GM23338 (cell line): ENCODE measurements around the gene OBSCN. TPM values are rescaled to one million over a fixed set of nuclear protein-coding genes. Genes with fewer than 3 reads are reported as not detected.

ENCODE experiments used
- ATAC-seq: fragments of 200-7000 bp; cut with Tn5 transposase; 3 replicates; pipeline ENCODE4 v1.9.1; 2020
- DNase-seq: peaks from one replicate; pipeline ENCODE4 v3.0.0-alpha.2; 2015; ENCODE audit warnings: low spot score
- H2AFZ ChIP-seq: fragments of 200-600 bp; sonication (generic); 2 replicates; pipeline ENCODE4 v1.8.0; 2016; ENCODE audit warnings: antibody characterized with exemption, mild to moderate bottlenecking, moderate library complexity
- H3F3A ChIP-seq: fragments of 200-600 bp; sonication (generic); replicated peaks from 2 replicates; pipeline ENCODE4 v1.8.0; 2017; ENCODE audit warnings: antibody characterized with exemption, mixed run types, low read depth
- H3K27ac ChIP-seq: fragments of 200-600 bp; sonication (generic); 2 replicates; pipeline ENCODE4 v1.6.1; 2016; ENCODE audit warnings: low read depth
- H3K27me3 ChIP-seq: fragments of 200-600 bp; sonication (generic); 2 replicates; pipeline ENCODE4 v1.8.0; 2016; ENCODE audit warnings: mild to moderate bottlenecking, mixed run types, moderate library complexity; ENCODE audit not compliant: insufficient read depth
- H3K36me3 ChIP-seq: fragments of 200-600 bp; sonication (generic); 2 replicates; pipeline ENCODE4 v1.8.0; 2016; ENCODE audit warnings: mild to moderate bottlenecking; ENCODE audit not compliant: insufficient read depth
- H3K4me1 ChIP-seq: fragments of 200-600 bp; sonication (generic); 2 replicates; pipeline ENCODE4 v1.8.0; 2016; ENCODE audit warnings: mild to moderate bottlenecking, moderate library complexity; ENCODE audit not compliant: insufficient read depth
- H3K4me2 ChIP-seq: fragments of 200-600 bp; sonication (generic); 2 replicates; pipeline ENCODE4 v1.7.1; 2017; ENCODE audit warnings: mixed run types
- H3K4me3 ChIP-seq: fragments of 200-600 bp; sonication (generic); 2 replicates; pipeline ENCODE4 v1.6.1; 2016; ENCODE audit warnings: mixed run types
- H3K79me2 ChIP-seq: fragments of 200-600 bp; sonication (generic); replicated peaks from 2 replicates; pipeline ENCODE4 v1.8.0; 2017; ENCODE audit warnings: mild to moderate bottlenecking; ENCODE audit not compliant: insufficient read depth
- H3K9me2 ChIP-seq: fragments of 200-600 bp; sonication (generic); 2 replicates; pipeline ENCODE4 v1.8.0; 2017; ENCODE audit not compliant: insufficient read depth
- H4K20me1 ChIP-seq: fragments of 200-600 bp; sonication (generic); replicated peaks from 2 replicates; pipeline ENCODE4 v1.8.0; 2017; ENCODE audit warnings: mild to moderate bottlenecking; ENCODE audit not compliant: insufficient read depth
- H3K27ac Mint-ChIP-seq: 2 replicates; pipeline ENCODE4 v1.8.0; 2020; ENCODE audit warnings: inconsistent platforms, mild to moderate bottlenecking, moderate library complexity, mixed read lengths
- H3K27me3 Mint-ChIP-seq: 3 replicates; pipeline ENCODE4 v1.8.0; 2022; ENCODE audit warnings: low read depth, mild to moderate bottlenecking, moderate library complexity, mixed read lengths, inconsistent platforms; ENCODE audit not compliant: insufficient read depth, poor library complexity
- H3K36me3 Mint-ChIP-seq: 3 replicates; pipeline ENCODE4 v1.8.0; 2021; ENCODE audit warnings: low read depth, mild to moderate bottlenecking, inconsistent platforms, moderate library complexity, mixed read lengths
- H3K4me1 Mint-ChIP-seq: 3 replicates; pipeline ENCODE4 v1.8.0; 2020; ENCODE audit warnings: mild to moderate bottlenecking, inconsistent platforms, mixed read lengths
- H3K4me3 Mint-ChIP-seq: 3 replicates; pipeline ENCODE4 v1.8.0; 2021; ENCODE audit warnings: moderate library complexity, mild to moderate bottlenecking, inconsistent platforms, mixed read lengths
- H3K9me3 Mint-ChIP-seq: 3 replicates; pipeline ENCODE4 v1.8.0; 2020; ENCODE audit warnings: moderate library complexity, mild to moderate bottlenecking, inconsistent platforms, mixed read lengths
- CREB1 ChIP-seq: fragments of 250-450 bp; sonication (Bioruptor Pico); IDR thresholded peaks from 2 replicates; pipeline ENCODE4 v1.5.0; 2020; ENCODE audit warnings: low read depth, mild to moderate bottlenecking, moderate library complexity
- CTCF ChIP-seq, 2 experiments: fragments of 200-600 bp in 1 of 2; sonication (generic) in 1 of 2; conservative IDR thresholded peaks; 2 replicates each; pipeline versions ENCODE4 v1.5.1 to v1.6.1; 2016 to 2017; ENCODE audit warnings: antibody characterized with exemption in 2 of 2, low read depth in 2 of 2, mild to moderate bottlenecking in 2 of 2, moderate library complexity in 1 of 2
- ETS1 ChIP-seq: IDR thresholded peaks from 2 replicates; pipeline ENCODE4 v1.6.1; 2016; ENCODE audit warnings: antibody characterized with exemption
- EZH2phosphoT487 ChIP-seq: fragments of 200-600 bp; sonication (generic); IDR thresholded peaks from one replicate; pipeline ENCODE4 v1.8.1; 2018; ENCODE audit warnings: antibody characterized with exemption; ENCODE audit not compliant: unreplicated experiment
- POLR2AphosphoS5 ChIP-seq: IDR thresholded peaks from 2 replicates; pipeline ENCODE4 v1.6.1; 2016; ENCODE audit warnings: antibody characterized with exemption, low read depth
- STAT1 ChIP-seq: IDR thresholded peaks from one replicate; pipeline ENCODE4 v1.6.1; 2016; ENCODE audit warnings: antibody characterized with exemption; ENCODE audit not compliant: unreplicated experiment
- ZNF114 ChIP-seq: fragments of 250-450 bp; sonication (Bioruptor Pico); IDR thresholded peaks from 2 replicates; pipeline ENCODE4 v1.5.0; 2020; ENCODE audit warnings: mild to moderate bottlenecking, moderate library complexity
- ZNF331 ChIP-seq: fragments of 250-450 bp; sonication (Bioruptor Pico); IDR thresholded peaks from 2 replicates; pipeline ENCODE4 v1.5.0; 2020; ENCODE audit warnings: low read depth, mild to moderate bottlenecking, moderate library complexity
- ZNF462 ChIP-seq: fragments of 250-450 bp; sonication (Bioruptor Pico); IDR thresholded peaks from 2 replicates; pipeline ENCODE4 v1.5.0; 2020; ENCODE audit warnings: mild to moderate bottlenecking, moderate library complexity
- polyA plus RNA-seq: library from polyadenylated mRNA; unstranded; fragments of >200 nt; fragmentation: Nextera tagmentation; extraction: Ambion mirVana; gene quantifications from 2 replicates; pipeline ENCODE4 v1.2.1, GENCODE V29; 2016
- total RNA-seq: library from RNA; depleted of rRNA; stranded (reverse); fragments of >200 nt; shearing (Covaris generic); gene quantifications from 2 replicates; pipeline ENCODE4 v1.2.3, GENCODE V29; 2014

OBSCN gene
- total and polyA plus RNA-seq, 2 experiments from 2014 or later: 8.4 to 38.5 TPM

- H3K27ac ChIP-seq: no peak overlapping the region
- H3K27ac Mint-ChIP-seq: no peak overlapping the region
- DNase-seq: no peak
- peaks cover 13% of the 10 kb centered on the region for H3K36me3 Mint-ChIP-seq
- no peaks in the 10 kb centered on the region for H3K79me2 ChIP-seq
- H3K4me3 Mint-ChIP-seq: no peak overlapping the region
- H3K27me3 Mint-ChIP-seq: peaks cover 4% of the 10 kb centered on the region
- H2AFZ ChIP-seq: no peak overlapping the region
- no peak overlapping the region for H3K4me2 ChIP-seq
- H4K20me1 ChIP-seq: no peaks in the 10 kb centered on the region
- H3K4me1 ChIP-seq: no peaks in the 10 kb centered on the region
- TF ChIP-seq CTCF (conservative IDR thresholded peaks at IDR 0.05; ENCODE audit: low read depth in 2 of 2) (no peak), ETS1 (no peak), CREB1 (CRISPR knock-in tag) (no peak), STAT1 (no peak), EZH2phosphoT487 (no peak)
- H3K4me3 ChIP-seq: no peak overlapping the region
- no peak for ATAC-seq
- no peaks in the 10 kb centered on the region for H3K9me2 ChIP-seq
- H3K27me3 ChIP-seq: no peaks in the 10 kb centered on the region
- peaks cover 5% of the 10 kb centered on the region for H3K9me3 Mint-ChIP-seq
- 0 out of 2 replicates have a peak, but pooled peaks cover 3% of the 10 kb centered on the region for H3F3A ChIP-seq
- no peaks in the 10 kb centered on the region for H3K36me3 ChIP-seq
- no peaks in the 10 kb centered on the region for H3K4me1 Mint-ChIP-seq
Observed at GRCh38 chr1:228345201-228345930, 137.5 kb downstream of the OBSCN start.

GRCh38 chr1:228346731-228347130, 138.9 kb downstream of the OBSCN start:
- Histone ChIP-seq H3K4me3 (no peak overlapping the region), H3K36me3 (no peaks in the 10 kb centered on the region), H2AFZ (no peak overlapping the region), H3K9me2 (no peaks in the 10 kb centered on the region), H3F3A (0 out of 2 replicates have a peak, but pooled peaks cover 3% of the 10 kb centered on the region), H3K27me3 (no peaks in the 10 kb centered on the region), H3K27ac (no peak overlapping the region), H4K20me1 (no peaks in the 10 kb centered on the region), H3K4me2 (no peak overlapping the region), H3K79me2 (no peaks in the 10 kb centered on the region), H3K4me1 (no peaks in the 10 kb centered on the region)
- DNase-seq: no peak
- TF ChIP-seq ETS1 (no peak), STAT1 (no peak), POLR2AphosphoS5 (no peak), CREB1 (CRISPR knock-in tag) (no peak), ZNF462 (CRISPR knock-in tag) (no peak), ZNF114 (no peak), ZNF331 (CRISPR knock-in tag) (no peak)
- H3K27me3 Mint-ChIP-seq: peaks cover 1% of the 10 kb centered on the region
- H3K9me3 Mint-ChIP-seq: peaks cover 5% of the 10 kb centered on the region
- no peak for ATAC-seq
- no peak overlapping the region for H3K27ac Mint-ChIP-seq
- no peak overlapping the region for H3K4me3 Mint-ChIP-seq
- no peaks in the 10 kb centered on the region for H3K4me1 Mint-ChIP-seq
- H3K36me3 Mint-ChIP-seq: peaks cover 13% of the 10 kb centered on the region
